HG03432 (cell line): Measurements from ENCODE around the gene PDGFA.
"Not testable (repeated sequence)": the region's sequence is repeated elsewhere in the genome, so short reads cannot be mapped to it uniquely, and the experiment has no call there.

Source experiments
- ATAC-seq: cut with Tn5 transposase; IDR thresholded peaks from one replicate; pipeline ENCODE4 v1.9.1; 2021; ENCODE audit warnings: mild to moderate bottlenecking, moderate library complexity; ENCODE audit not compliant: unreplicated experiment

Gene PDGFA

GRCh38 chr7:552151-552867 lies 32.7 kb upstream of the PDGFA start:
- ATAC-seq = not testable (repeated sequence)

- not testable (repeated sequence) for ATAC-seq
These were observed 31.9 kb upstream of the PDGFA start for GRCh38 chr7:551615-551970.

DNA sequence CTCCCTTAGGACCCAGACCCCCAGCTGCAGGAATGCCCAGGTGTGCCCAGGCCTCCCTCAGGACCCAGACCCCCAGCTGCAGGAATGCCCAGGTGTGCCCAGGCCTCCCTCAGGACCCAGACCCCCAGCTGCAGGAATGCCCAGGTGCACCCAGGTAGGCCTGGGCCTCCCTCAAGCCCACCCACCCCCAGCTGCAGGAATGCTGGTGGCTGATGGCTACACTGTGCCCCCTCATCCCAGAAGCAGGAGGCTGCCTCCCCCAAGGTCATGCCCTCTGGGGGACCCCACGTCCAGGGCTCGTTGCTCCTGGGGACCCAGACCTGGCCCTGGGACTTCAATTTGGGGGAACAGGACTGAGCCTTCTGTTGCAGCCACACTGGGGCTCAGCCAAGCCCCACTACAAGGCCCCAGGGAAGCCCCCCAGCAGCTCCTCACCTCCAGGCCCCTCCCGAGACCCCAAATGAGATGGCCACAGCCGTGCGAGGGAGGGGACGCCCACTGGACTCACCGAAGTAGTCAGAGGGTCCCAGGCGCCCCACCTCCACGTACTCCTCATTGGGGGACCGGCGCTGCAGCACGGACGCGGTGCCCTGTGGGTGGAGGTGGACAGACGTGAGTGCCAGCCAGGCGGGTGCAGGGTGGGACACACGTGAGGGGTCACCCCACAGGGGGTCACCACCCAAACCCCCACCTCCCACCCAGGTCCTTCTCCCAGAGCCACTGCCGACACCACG lies 31.4 kb upstream of the PDGFA start:
- ATAC-seq = no peak

DNA sequence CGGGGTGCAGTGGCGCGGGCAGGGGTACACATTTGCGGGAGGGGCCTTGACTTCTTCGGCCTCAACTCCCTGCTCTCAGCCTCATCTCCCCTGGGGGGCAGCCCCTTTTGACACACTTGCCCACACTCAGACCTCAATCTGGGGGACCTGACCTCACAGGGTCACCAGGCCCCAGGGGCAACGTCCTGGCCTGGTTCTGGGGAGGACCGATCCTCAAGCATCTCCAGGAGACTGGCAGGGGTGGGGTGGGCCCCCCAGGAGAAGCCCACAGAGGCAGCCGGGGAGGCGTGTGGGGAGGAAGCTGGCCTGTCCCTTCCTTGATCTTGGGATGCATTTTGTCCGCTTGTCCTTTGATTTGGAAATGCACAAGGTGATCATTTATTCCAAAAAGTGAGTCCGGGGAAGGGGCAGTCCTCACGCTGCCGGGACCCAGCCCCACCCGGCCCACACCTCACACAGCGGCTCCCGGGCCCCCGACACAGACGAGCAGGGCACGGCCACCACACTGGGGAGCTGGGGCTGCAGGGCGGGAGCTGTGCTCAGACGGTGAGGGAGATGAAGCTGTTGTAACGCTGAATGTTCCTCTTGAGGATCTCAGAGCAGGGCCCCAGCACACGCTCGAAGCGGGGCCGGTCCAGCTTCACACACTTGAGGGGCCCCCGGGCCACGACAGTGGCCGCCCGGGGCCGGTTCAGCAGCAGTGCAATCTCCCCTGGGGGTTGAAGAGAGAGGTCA lies 30.4 kb upstream of the PDGFA start:
- ATAC-seq = no peak

DNA sequence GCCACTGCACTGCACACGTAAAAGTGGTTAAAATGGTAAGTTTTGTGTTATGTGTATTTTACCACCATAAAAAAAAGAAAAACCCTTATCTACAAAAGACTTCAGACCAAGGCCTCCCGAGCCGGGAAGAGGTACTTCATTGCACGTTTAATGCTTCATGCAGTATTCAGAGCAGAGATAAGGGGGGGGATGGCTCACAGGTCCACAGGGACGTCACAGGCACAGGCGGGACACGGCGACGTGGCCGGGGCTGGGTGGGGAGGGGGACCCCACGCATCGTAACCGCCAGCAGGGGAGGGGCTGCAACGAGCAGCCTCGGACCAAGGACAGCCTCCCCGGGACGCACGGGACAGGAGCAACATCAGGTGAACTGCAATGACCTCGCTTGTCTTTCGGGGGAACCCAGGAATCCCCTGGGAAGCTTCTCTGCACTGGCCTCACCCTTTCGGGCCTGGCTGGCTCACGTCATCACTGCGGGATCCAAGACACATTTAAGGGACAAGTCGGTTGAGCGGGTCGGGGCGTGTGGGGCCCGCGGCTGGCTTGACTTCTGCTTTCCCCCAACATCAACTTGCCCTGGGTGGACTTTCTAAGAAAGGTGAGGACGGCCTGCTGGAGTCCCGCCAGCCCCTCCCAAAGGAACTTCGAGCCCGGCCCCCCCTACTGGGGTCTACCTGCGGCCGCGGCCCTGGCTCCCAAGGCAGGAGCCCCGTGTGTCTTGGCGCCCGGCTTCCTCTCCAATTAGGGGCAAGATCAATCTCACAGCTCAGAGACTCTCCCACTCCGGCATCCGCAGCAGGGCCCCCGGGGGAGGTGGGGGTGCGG lies 29.6 kb upstream of the PDGFA start:
- no peak for ATAC-seq

DNA sequence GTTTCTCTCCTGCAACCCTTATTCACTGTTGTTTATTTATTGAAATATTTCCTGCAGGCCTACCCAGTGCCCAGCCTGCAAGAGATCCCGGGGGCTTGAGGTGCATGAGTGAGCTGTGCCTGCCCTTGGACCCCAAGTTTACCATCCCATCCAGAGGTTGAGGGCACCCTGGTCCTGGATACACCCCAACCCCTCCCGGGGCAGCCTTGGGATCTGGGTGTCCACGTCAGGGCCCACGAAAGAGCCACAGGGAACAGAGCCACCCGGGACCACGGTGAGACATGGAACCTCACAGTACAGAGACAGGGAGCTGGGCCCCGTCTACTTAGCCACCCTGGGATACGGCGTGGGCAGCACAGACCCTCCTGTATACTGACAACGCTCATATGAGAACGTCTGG lies 28.8 kb upstream of the PDGFA start:
- ATAC-seq = no peak

- ATAC-seq = no peak
These were observed 25.8 kb upstream of the PDGFA start for GRCh38 chr7:545470-545869.

DNA sequence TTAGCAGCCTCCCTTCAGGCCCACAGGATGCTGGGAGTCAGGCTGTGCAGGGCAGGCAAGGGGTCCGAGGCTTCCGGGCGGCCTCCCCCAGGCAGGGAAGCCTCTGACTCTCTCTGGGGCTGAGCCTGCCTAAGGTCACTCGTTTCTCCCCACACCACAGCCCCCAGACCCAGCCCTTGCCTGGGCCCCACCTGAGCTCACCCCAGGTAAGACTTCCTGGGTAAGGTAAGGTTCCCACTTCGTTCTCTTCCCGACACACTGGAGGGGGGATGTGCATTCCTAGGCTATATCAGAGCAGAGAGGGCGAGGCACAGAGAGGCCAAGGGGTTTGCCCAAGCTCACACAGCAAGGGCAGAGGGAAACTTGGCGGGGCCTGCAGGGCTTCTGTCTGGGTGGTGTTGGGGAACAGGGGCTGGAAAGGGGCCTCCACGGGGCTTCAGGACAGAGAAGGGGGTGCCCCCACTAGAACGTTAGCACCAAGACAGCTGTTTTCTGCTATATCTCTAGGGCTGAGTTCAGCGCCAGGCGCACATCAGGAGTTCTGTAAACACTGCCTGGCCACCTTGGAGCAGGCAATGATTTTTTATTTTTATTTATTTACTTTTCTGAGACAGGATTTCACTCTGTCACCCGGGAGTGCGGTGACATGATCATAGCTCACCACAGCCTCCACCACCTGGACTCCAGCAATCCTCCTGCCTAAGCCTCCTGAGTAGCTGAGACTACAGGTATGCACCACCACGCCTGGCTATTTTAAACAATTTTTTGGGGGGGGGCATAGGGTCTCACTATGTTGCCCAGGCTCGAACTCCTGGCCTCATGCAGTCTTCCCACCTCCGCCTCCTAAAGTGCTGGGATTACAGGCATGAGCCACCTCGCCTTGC lies 24.9 kb upstream of the PDGFA start:
- ATAC-seq = no peak

DNA sequence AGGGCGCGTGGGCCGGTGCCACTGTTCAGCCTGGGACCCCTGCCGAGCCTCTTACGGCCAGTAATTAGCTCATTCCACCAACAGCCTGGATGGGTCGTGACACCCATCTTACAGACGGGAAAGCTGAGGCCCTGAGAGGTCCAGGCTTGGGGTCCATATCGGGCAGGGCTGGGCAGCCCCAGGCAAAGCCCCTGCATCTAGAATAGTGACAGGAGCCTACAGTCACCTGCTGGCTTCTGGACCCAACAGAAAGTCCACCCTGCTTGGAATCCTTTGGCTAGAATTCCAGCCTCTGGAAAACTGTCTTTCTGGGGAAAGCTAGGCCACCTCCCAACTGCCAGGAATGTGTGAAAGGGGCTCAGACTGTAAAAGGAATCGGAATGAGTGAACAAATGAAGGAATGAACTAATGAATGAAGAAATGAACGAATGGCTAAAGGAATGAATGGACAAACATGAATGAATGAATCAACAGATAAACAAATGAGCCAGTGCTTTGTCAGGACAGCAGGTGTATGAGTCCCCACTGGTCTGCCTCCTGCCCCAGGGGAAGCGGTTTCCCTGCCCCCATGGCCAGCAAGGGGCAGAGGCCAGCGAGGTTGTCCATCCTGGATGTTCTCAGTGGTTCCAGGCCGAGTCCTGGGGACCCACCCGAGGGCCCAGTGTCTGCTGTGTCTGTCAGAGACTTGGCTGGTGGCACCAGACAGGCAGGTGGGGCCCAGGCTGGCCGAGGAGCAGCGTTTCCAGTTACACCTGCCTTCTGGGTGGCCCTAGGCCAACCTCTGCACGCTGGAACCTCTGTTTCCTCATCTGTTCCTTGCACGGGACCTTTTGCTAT lies 24.1 kb upstream of the PDGFA start:
- ATAC-seq = no peak

- ATAC-seq = no peak
These were observed 23.3 kb upstream of the PDGFA start for GRCh38 chr7:542713-543500.

GRCh38 chr7:542131-542712 lies 22.6 kb upstream of the PDGFA start:
- no peak for ATAC-seq

DNA sequence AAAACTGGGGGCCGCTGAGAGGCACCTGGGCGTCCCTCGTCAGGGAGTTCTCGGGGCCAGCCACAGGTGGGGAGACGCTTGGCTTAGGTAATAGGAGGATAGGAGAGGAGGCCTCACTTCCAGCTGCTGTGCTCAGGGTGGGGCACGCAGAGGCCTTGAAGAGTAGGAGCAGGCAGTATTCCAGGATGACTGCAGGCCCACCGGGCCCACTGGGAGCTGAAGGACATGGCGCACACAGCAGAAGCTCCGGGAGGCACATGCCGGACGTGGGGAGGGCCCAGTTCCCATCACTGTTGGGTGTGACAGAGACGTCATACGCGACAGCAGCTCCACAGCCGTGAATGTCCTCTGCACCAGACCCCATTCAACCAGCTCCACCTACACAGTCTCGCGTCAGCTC lies 22.0 kb upstream of the PDGFA start:
- ATAC-seq = no peak

DNA sequence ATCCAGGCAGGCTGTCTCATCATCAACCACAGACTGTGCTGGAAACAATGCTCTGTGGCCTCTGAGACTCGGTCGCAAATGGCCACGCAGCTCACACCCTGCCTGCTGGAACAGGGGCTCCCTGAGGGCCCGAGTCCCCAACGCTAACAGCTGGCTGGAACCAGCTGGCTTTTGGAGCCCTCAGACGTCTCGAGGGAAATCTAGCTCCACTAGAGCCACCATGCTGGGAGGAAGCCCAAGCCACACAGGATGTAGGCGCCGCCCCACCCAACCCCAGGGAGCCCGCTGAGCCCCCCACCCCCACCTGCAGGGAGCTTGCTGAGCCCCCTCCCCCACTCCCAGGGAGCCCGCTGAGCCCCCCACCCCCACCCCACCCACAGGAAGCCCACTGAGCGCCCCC lies 21.4 kb upstream of the PDGFA start:
- ATAC-seq = no peak

GRCh38 chr7:540579-540978 lies 20.9 kb upstream of the PDGFA start:
- ATAC-seq = no peak

DNA sequence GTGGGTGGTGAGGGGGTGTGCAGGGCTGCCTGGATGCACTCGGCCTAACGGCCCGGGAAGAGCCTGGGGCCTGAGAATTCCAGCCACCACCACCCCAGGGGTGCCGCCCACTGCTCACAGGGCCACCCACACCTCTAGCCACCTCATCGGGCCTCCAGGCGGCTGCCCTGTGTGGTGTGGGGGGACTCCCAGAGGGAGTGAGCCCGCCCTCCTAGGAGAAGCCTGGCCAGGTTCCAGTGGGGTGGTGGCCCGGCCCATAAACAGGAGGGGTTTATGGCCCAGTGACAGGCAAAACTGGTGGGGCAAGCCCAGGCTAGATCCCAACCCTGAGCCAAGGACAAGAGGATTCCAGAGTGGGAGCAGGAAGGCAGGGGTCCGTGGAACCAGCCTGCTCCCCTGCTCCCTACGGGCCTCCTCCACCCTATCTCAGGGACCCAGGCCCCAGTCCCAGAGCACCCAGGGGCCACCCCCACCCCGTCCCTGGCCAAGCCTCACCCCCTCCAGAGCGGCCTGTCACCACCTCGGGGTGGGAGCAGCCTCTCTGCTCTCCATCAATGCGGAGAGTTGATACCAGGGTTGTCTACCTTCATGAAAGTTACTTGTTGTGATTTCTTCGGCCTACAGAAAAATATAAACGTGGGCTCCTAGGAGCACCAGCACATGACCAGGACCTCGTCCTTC lies 20.2 kb upstream of the PDGFA start:
- ATAC-seq = no peak

- no peak for ATAC-seq
These were observed 19.4 kb upstream of the PDGFA start for GRCh38 chr7:538764-539685.
